OCI-LY1 (cell line): Measurements from ENCODE around the gene PTCD1.

Experiments
- H2AFZ ChIP-seq: fragments of 200-600 bp; sonication (generic), shearing (Covaris generic); 2 replicates; pipeline ENCODE4 v1.6.0; 2014; ENCODE audit warnings: antibody characterized with exemption, mild to moderate bottlenecking, low read length
- H3F3A ChIP-seq: fragments of 200-600 bp; sonication (generic), shearing (Covaris generic); 2 replicates; pipeline ENCODE4 v1.6.0; 2014; ENCODE audit warnings: mild to moderate bottlenecking, antibody characterized with exemption, low read length, moderate library complexity; ENCODE audit not compliant: insufficient read depth
- H3K27ac ChIP-seq: fragments of 200-600 bp; sonication (generic); 2 replicates; pipeline ENCODE4 v1.5.1; 2014; ENCODE audit warnings: low read length, mixed run types, mild to moderate bottlenecking, low read depth; ENCODE audit not compliant: poor library complexity, severe bottlenecking
- H3K27me3 ChIP-seq: fragments of 200-600 bp; sonication (generic); 2 replicates; pipeline ENCODE4 v1.6.0; 2014; ENCODE audit warnings: antibody characterized with exemption, mild to moderate bottlenecking, low read length, moderate library complexity; ENCODE audit not compliant: insufficient read depth
- H3K36me3 ChIP-seq: fragments of 200-600 bp; sonication (generic); 2 replicates; pipeline ENCODE4 v1.6.1; 2014; ENCODE audit warnings: mild to moderate bottlenecking, antibody characterized with exemption, low read length, moderate library complexity, mixed read lengths; ENCODE audit not compliant: insufficient read depth
- H3K4me1 ChIP-seq: fragments of 200-600 bp; sonication (generic); 2 replicates; pipeline ENCODE4 v1.5.1; 2014; ENCODE audit warnings: mild to moderate bottlenecking, low read length, moderate library complexity; ENCODE audit not compliant: insufficient read depth, severe bottlenecking
- H3K4me2 ChIP-seq: fragments of 200-600 bp; sonication (generic), shearing (Covaris generic); 2 replicates; pipeline ENCODE4 v1.6.1; 2014; ENCODE audit warnings: low read length
- H3K4me3 ChIP-seq: fragments of 200-600 bp; sonication (generic); 2 replicates; pipeline ENCODE4 v1.5.1; 2014; ENCODE audit warnings: low read length, low read depth, mild to moderate bottlenecking, mixed read lengths; ENCODE audit not compliant: poor library complexity, severe bottlenecking
- H3K79me2 ChIP-seq: fragments of 200-600 bp; shearing (Covaris generic); 2 replicates; pipeline ENCODE4 v1.6.1; 2016; ENCODE audit warnings: mixed run types, low read length, mixed read lengths; ENCODE audit not compliant: insufficient read depth
- H3K9ac ChIP-seq: fragments of 200-600 bp; sonication (generic), shearing (Covaris generic); 2 replicates; pipeline ENCODE4 v1.6.1; 2014; ENCODE audit warnings: mild to moderate bottlenecking, low read length, mixed read lengths
- H3K9me2 ChIP-seq: fragments of 200-600 bp; sonication (generic), shearing (Covaris generic); 2 replicates; pipeline ENCODE4 v1.6.1; 2014; ENCODE audit warnings: low read depth, mild to moderate bottlenecking, low read length, mixed read lengths
- H3K9me3 ChIP-seq: fragments of 200-600 bp; shearing (Covaris generic); 2 replicates; pipeline ENCODE4 v1.6.1; 2014; ENCODE audit warnings: low read length, mixed read lengths
- H4K20me1 ChIP-seq: fragments of 200-600 bp; sonication (generic), shearing (Covaris generic); 2 replicates; pipeline ENCODE4 v1.6.0; 2016; ENCODE audit warnings: mild to moderate bottlenecking, low read length; ENCODE audit not compliant: insufficient read depth
- CTCF ChIP-seq: fragments of 200-600 bp; sonication (generic), shearing (Covaris generic); IDR thresholded peaks from 2 replicates; pipeline ENCODE4 v1.5.1; 2017; ENCODE audit warnings: mild to moderate bottlenecking, antibody characterized with exemption, low read length, moderate library complexity, mixed read lengths
- EZH2 ChIP-seq: fragments of 200-600 bp; sonication (generic), shearing (Covaris generic); IDR thresholded peaks from 2 replicates; pipeline ENCODE4 v1.8.0; 2017; ENCODE audit warnings: borderline replicate concordance, mixed run types, mild to moderate bottlenecking, antibody characterized with exemption, low read length, moderate library complexity, mixed read lengths

Gene PTCD1

GRCh38 chr7:99395616-99396327 lies 42.8 kb downstream of the PTCD1 start:
- Histone ChIP-seq H3K79me2 (no peaks in the 10 kb centered on the region), H2AFZ (no peak overlapping the region), H4K20me1 (no peaks in the 10 kb centered on the region), H3K36me3 (peaks cover 93% of the 10 kb centered on the region), H3K4me3 (no peak overlapping the region), H3K4me2 (no peak overlapping the region), H3K9ac (no peak overlapping the region), H3K4me1 (peaks cover 18% of the 10 kb centered on the region), H3K27me3 (no peaks in the 10 kb centered on the region), H3K27ac (no peak overlapping the region), H3K9me2 (no peaks in the 10 kb centered on the region), H3F3A (no peaks in the 10 kb centered on the region), H3K9me3 (no peaks in the 10 kb centered on the region)
- TF ChIP-seq EZH2 (no peak), CTCF (no peak; the same call in 1 of the 2 replicates)

GRCh38 chr7:99394188-99394502 lies 44.5 kb downstream of the PTCD1 start:
- Histone ChIP-seq H3K79me2 (no peaks in the 10 kb centered on the region), H3F3A (no peaks in the 10 kb centered on the region), H3K9me3 (no peaks in the 10 kb centered on the region), H2AFZ (no peak overlapping the region), H3K9me2 (no peaks in the 10 kb centered on the region), H4K20me1 (no peaks in the 10 kb centered on the region), H3K4me3 (no peak overlapping the region), H3K4me1 (peaks cover 18% of the 10 kb centered on the region), H3K27me3 (no peaks in the 10 kb centered on the region), H3K27ac (no peak overlapping the region), H3K9ac (no peak overlapping the region), H3K36me3 (peaks cover 93% of the 10 kb centered on the region), H3K4me2 (no peak overlapping the region)
- TF ChIP-seq EZH2 (no peak), CTCF (no peak)

- Histone ChIP-seq H3K9me3 (no peaks in the 10 kb centered on the region), H3K4me2 (peak overlapping the region; percentile 65), H3K9me2 (no peaks in the 10 kb centered on the region), H3K27ac (peak overlapping the region; percentile 60), H3K79me2 (no peaks in the 10 kb centered on the region), H3K36me3 (peaks cover 89% of the 10 kb centered on the region), H3K4me3 (peak overlapping the region; percentile 54), H3F3A (no peaks in the 10 kb centered on the region), H2AFZ (no peak overlapping the region), H3K4me1 (peaks cover 18% of the 10 kb centered on the region), H4K20me1 (no peaks in the 10 kb centered on the region), H3K27me3 (no peaks in the 10 kb centered on the region), H3K9ac (peak overlapping the region; percentile 53; the same call in 1 of the 2 replicates)
- no peak for TF ChIP-seq CTCF
- no peak for TF ChIP-seq EZH2
Measured at GRCh38 chr7:99393355-99394187, 45.0 kb downstream of the PTCD1 start.
